DOHH2 (cell line): Measurements from ENCODE around the gene TNFRSF9.

Source experiments
- H3F3A ChIP-seq: fragments of 200-600 bp; sonication (generic), shearing (Covaris generic); 2 replicates; pipeline ENCODE4 v1.6.0; 2016; ENCODE audit warnings: antibody characterized with exemption, mild to moderate bottlenecking; ENCODE audit not compliant: control insufficient read depth, insufficient read depth
- H3K27ac ChIP-seq: fragments of 200-600 bp; sonication (generic); 2 replicates; pipeline ENCODE4 v1.5.1; 2014; ENCODE audit warnings: low read depth, mild to moderate bottlenecking, low read length, moderate library complexity
- H3K27me3 ChIP-seq: fragments of 200-600 bp; sonication (generic); 2 replicates; pipeline ENCODE4 v1.6.1; 2014; ENCODE audit warnings: mild to moderate bottlenecking, low read length, mixed read lengths; ENCODE audit not compliant: control insufficient read depth
- H3K36me3 ChIP-seq: fragments of 200-600 bp; sonication (generic); 2 replicates; pipeline ENCODE4 v1.6.1; 2014; ENCODE audit warnings: mild to moderate bottlenecking, low read length, moderate library complexity, mixed read lengths; ENCODE audit not compliant: control insufficient read depth
- H3K4me1 ChIP-seq: fragments of 200-600 bp; sonication (generic); 2 replicates; pipeline ENCODE4 v1.6.1; 2014; ENCODE audit warnings: mild to moderate bottlenecking, low read length, mixed read lengths; ENCODE audit not compliant: control insufficient read depth
- H3K4me2 ChIP-seq: fragments of 200-600 bp; sonication (generic); 2 replicates; pipeline ENCODE4 v1.6.0; 2014; ENCODE audit warnings: mild to moderate bottlenecking, low read length, moderate library complexity
- H3K4me3 ChIP-seq: fragments of 200-600 bp; sonication (generic); 2 replicates; pipeline ENCODE4 v1.5.1; 2014; ENCODE audit warnings: mild to moderate bottlenecking, low read length, mixed read lengths
- H3K79me2 ChIP-seq: fragments of 200-600 bp; sonication (generic); 2 replicates; pipeline ENCODE4 v1.6.1; 2014; ENCODE audit warnings: mild to moderate bottlenecking, low read length, mixed read lengths; ENCODE audit not compliant: control insufficient read depth
- H3K9me2 ChIP-seq: fragments of 200-600 bp; sonication (generic); replicated peaks from 2 replicates; pipeline ENCODE4 v1.6.1; 2014; ENCODE audit warnings: mild to moderate bottlenecking, low read length, mixed read lengths; ENCODE audit not compliant: control insufficient read depth
- H3K9me3 ChIP-seq: fragments of 200-600 bp; sonication (generic); 2 replicates; pipeline ENCODE4 v1.6.1; 2014; ENCODE audit warnings: antibody characterized with exemption, low read length, mixed read lengths; ENCODE audit not compliant: control insufficient read depth, insufficient read depth
- H4K20me1 ChIP-seq: fragments of 200-600 bp; sonication (generic); 2 replicates; pipeline ENCODE4 v1.6.0; 2014; ENCODE audit warnings: low read depth, mild to moderate bottlenecking, antibody characterized with exemption, low read length, moderate library complexity; ENCODE audit not compliant: control insufficient read depth, insufficient read depth
- CTCF ChIP-seq: fragments of 200-600 bp; sonication (generic); IDR thresholded peaks from one replicate; pipeline ENCODE4 v1.5.1; 2014; ENCODE audit warnings: antibody characterized with exemption, mild to moderate bottlenecking, low read depth, low read length; ENCODE audit not compliant: poor library complexity, severe bottlenecking
- EZH2phosphoT487 ChIP-seq: fragments of 200-600 bp; sonication (generic); IDR thresholded peaks from 2 replicates; pipeline ENCODE4 v1.6.1; 2017; ENCODE audit warnings: borderline replicate concordance, mild to moderate bottlenecking, antibody characterized with exemption, low read length, moderate library complexity, mixed read lengths

Gene TNFRSF9

GRCh38 chr1:7941437-7941793 lies 776 bp upstream of the TNFRSF9 start:
- H3K9me3 ChIP-seq, result no peaks in the 10 kb centered on the region
- no peaks in the 10 kb centered on the region for H3K4me1 ChIP-seq
- no peaks in the 10 kb centered on the region for H3K9me2 ChIP-seq
- no peaks in the 10 kb centered on the region for H3K79me2 ChIP-seq
- TF ChIP-seq EZH2phosphoT487 (no peak), CTCF (no peak)
- H3K27me3 ChIP-seq, result peaks cover 61% of the 10 kb centered on the region
- no peaks in the 10 kb centered on the region for H3F3A ChIP-seq
- H3K36me3 ChIP-seq, result no peaks in the 10 kb centered on the region
- no peaks in the 10 kb centered on the region for H4K20me1 ChIP-seq
- H3K4me3 ChIP-seq, result no peak overlapping the region
- no peak overlapping the region for H3K27ac ChIP-seq
- no peak overlapping the region for H3K4me2 ChIP-seq

- Histone ChIP-seq H3K9me3 (no peaks in the 10 kb centered on the region), H3K4me1 (no peaks in the 10 kb centered on the region), H3K9me2 (no peaks in the 10 kb centered on the region), H3F3A (no peaks in the 10 kb centered on the region), H3K4me3 (no peak overlapping the region), H3K36me3 (no peaks in the 10 kb centered on the region), H4K20me1 (no peaks in the 10 kb centered on the region), H3K4me2 (no peak overlapping the region), H3K27ac (no peak overlapping the region), H3K79me2 (no peaks in the 10 kb centered on the region), H3K27me3 (peaks cover 58% of the 10 kb centered on the region)
- TF ChIP-seq CTCF, result no peak
- TF ChIP-seq EZH2phosphoT487, result no peak
These were observed 605 bp downstream of the TNFRSF9 start for GRCh38 chr1:7940034-7940433.

- no peaks in the 10 kb centered on the region for H3K36me3 ChIP-seq
- H3F3A ChIP-seq, result no peaks in the 10 kb centered on the region
- no peaks in the 10 kb centered on the region for H4K20me1 ChIP-seq
- no peak for TF ChIP-seq EZH2phosphoT487
- TF ChIP-seq CTCF, result no peak
- H3K9me2 ChIP-seq, result no peaks in the 10 kb centered on the region
- H3K4me1 ChIP-seq, result no peaks in the 10 kb centered on the region
- H3K79me2 ChIP-seq, result no peaks in the 10 kb centered on the region
- no peaks in the 10 kb centered on the region for H3K9me3 ChIP-seq
- H3K4me3 ChIP-seq, result no peak overlapping the region
- no peak overlapping the region for H3K4me2 ChIP-seq
- peaks cover 47% of the 10 kb centered on the region for H3K27me3 ChIP-seq
- no peak overlapping the region for H3K27ac ChIP-seq
These were observed 2.6 kb downstream of the TNFRSF9 start for GRCh38 chr1:7938070-7938469.
